ENCODE data around the gene CXCL12.

CXCL12 gene

GRCh38 chr10:44355630-44356029, 29.3 kb downstream of the CXCL12 start:
- Mint-ChIP-seq H3K4me3 (no peak overlapping the region), H3K27ac (peak overlapping the region in 1 of 3 experiments; percentile 52), H3K4me1 (peaks cover 16% of the 10 kb centered on the region), H3K27me3 (ENCODE audit: low read depth) (peaks cover 44% of the 10 kb centered on the region), H3K9me3 (no peaks in the 10 kb centered on the region), H3K36me3 (ENCODE audit: low read depth) (no peaks in the 10 kb centered on the region)
- no peak for TF ChIP-seq CTCF (IDR thresholded peaks at IDR 0.05; ENCODE audit: unreplicated experiment in 3 of 3)

DNA sequence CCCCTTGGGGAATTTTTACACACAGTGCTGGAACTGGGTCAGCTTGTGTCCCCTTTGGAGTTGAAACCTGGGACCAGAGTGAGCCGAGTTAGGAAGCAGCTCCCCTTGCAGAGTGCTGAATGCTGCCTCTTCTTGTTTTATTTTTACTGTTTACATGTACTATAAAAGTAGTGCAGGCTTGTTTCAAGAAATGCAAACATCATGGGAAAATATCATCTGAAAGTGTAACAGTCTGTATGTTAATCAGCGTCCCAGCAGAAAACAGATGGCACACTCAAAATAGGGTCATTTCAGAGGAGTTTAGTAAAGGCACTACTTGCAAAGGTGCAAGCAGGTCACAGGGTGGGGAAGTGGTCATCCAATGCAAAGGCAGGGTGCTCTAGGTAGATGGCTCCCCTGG, 30.1 kb downstream of the CXCL12 start:
- Mint-ChIP-seq H3K27ac (peak overlapping the region in 1 of 3 experiments; percentile 27), H3K4me1 (peaks cover 16% of the 10 kb centered on the region), H3K4me3 (no peak overlapping the region), H3K36me3 (ENCODE audit: low read depth) (no peaks in the 10 kb centered on the region), H3K27me3 (ENCODE audit: low read depth) (peaks cover 47% of the 10 kb centered on the region), H3K9me3 (no peaks in the 10 kb centered on the region)
- TF ChIP-seq CTCF (IDR thresholded peaks at IDR 0.05; ENCODE audit: unreplicated experiment in 3 of 3) = no peak

- no peaks in the 10 kb centered on the region for H3K36me3 Mint-ChIP-seq (ENCODE audit: low read depth)
- no peaks in the 10 kb centered on the region for H3K9me3 Mint-ChIP-seq
- no peak for TF ChIP-seq CTCF (IDR thresholded peaks at IDR 0.05; ENCODE audit: unreplicated experiment in 3 of 3)
- H3K4me1 Mint-ChIP-seq = peaks cover 16% of the 10 kb centered on the region
- H3K27me3 Mint-ChIP-seq (ENCODE audit: low read depth) = peaks cover 47% of the 10 kb centered on the region
- H3K27ac Mint-ChIP-seq = no peak overlapping the region
- H3K4me3 Mint-ChIP-seq = no peak overlapping the region
Observed at GRCh38 chr10:44353721-44354120, 31.2 kb downstream of the CXCL12 start.

DNA sequence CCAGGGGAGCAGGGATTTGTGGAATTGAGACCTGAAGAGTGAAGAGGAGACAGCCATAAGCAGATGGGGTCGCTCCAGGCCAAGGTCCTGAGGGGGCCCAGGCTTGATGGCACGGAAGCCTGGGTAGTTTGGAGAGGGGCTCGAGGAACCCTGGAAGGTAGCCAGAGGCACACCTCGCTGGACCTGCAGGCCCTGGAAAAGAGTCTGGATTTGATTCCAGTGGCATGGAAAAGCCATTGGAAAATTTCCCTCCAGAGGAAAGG, 31.8 kb downstream of the CXCL12 start:
- peaks cover 12% of the 10 kb centered on the region for H3K4me1 Mint-ChIP-seq
- H3K9me3 Mint-ChIP-seq = no peaks in the 10 kb centered on the region
- H3K36me3 Mint-ChIP-seq (ENCODE audit: low read depth) = no peaks in the 10 kb centered on the region
- no peak overlapping the region for H3K4me3 Mint-ChIP-seq
- TF ChIP-seq CTCF (IDR thresholded peaks at IDR 0.05; ENCODE audit: unreplicated experiment in 3 of 3) = no peak
- H3K27me3 Mint-ChIP-seq (ENCODE audit: low read depth) = peaks cover 49% of the 10 kb centered on the region
- H3K27ac Mint-ChIP-seq = no peak overlapping the region

DNA sequence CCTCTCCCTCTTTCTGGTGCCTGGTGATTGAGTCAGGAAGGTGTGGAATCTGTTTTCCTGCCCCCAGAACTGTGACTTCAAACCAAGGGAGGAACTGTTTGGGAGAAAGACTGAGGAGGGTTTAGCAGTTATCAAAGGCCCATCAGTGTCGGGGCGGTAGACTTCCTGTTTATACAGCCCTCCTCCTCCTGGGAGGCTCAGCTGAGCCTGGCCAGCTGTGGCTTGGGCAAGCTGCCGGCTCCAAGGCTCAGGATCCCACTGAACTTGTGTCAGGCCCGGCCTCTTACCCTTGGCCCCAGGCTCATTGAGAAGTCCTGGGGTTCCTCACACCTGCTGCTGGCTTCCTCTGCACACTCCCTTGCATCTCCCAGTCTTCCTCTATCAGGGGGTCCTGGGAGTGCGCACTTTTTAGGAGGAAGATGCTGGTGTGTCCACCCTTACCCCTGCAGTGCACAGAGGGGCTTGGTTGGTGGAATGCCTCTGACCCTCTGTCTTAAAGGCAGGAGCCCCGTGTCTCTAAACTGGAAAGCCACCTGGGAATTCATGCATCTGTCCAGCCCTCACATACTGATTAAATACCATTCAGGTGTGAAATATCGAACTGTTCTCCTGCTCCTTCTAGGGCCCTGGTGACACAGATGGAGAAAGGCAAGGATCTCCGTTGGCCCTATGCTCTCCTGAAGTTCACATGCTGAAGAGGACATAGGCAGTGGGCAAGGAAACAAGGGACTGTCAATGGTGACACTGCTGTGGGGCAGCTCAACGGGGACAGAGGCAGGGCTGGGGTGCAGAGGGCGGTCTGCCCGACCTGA, 32.4 kb downstream of the CXCL12 start:
- H3K27ac Mint-ChIP-seq = peak overlapping the region; percentile 41 to 68 (median 67)
- H3K36me3 Mint-ChIP-seq (ENCODE audit: low read depth) = no peaks in the 10 kb centered on the region
- H3K4me3 Mint-ChIP-seq = peak overlapping the region in 1 of 3 experiments; percentile 9
- TF ChIP-seq CTCF (IDR thresholded peaks at IDR 0.05; ENCODE audit: unreplicated experiment in 3 of 3) = no peak
- H3K4me1 Mint-ChIP-seq = peaks cover 7% of the 10 kb centered on the region
- H3K9me3 Mint-ChIP-seq = no peaks in the 10 kb centered on the region
- H3K27me3 Mint-ChIP-seq (ENCODE audit: low read depth) = peaks cover 45% of the 10 kb centered on the region

- peaks cover 25% of the 10 kb centered on the region for H3K27me3 Mint-ChIP-seq (ENCODE audit: low read depth)
- peaks cover 8% of the 10 kb centered on the region for H3K36me3 Mint-ChIP-seq (ENCODE audit: low read depth)
- H3K4me1 Mint-ChIP-seq = peaks cover 5% of the 10 kb centered on the region
- TF ChIP-seq CTCF (IDR thresholded peaks at IDR 0.05; ENCODE audit: unreplicated experiment in 3 of 3) = no peak
- H3K27ac Mint-ChIP-seq = no peak overlapping the region
- H3K4me3 Mint-ChIP-seq = no peak overlapping the region
- no peaks in the 10 kb centered on the region for H3K9me3 Mint-ChIP-seq
Observed at GRCh38 chr10:44348496-44348895, 36.4 kb downstream of the CXCL12 start.
